NCI-H1417 treated with DMSO at 0.1 percent for 48 hours (cell line): ENCODE results near the gene GNAT1.
"Not testable (repeated sequence)": the region's sequence is repeated elsewhere in the genome, so short reads cannot be mapped to it uniquely, and the experiment has no call there.

Experiments used
- DNase-seq: peaks from one replicate; lab custom pipeline; 2025; lab: John Stamatoyannopoulos, UW

Gene GNAT1

DNA sequence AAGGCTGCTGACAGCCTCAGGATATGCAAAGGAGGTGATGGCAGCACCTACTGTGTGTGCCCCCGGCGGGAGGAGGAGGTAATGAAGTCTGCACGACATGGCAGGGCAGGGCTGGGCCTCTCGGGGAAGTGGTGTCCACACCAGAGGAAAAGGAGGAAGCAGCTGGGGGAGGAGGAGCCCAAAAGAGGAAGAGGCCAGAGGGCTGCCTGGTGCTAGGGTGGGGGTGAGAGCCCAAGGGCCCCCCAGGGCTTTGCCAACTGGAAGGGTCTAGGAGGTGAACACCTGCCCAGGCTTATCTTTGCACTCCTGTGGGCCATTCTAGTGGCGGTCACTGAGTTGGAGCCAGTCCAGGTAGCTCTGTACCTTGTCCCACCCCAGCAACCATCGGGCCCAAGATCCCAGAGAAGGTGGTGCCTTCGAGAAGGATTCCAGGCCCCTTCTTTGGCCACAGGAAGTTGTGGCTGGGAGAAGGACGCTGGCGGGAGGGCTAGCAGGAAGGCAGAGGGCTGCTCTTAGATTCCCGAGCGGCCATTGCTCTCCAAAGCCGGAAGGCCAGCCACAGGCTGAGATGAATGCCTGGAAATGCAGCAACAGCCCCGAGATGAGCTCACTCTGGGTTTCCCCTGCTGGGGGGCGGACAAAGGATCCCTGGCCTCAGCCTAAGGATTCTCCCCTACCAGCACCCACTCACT is 51.6 kb downstream of the GNAT1 start:
- no peak for DNase-seq

DNA sequence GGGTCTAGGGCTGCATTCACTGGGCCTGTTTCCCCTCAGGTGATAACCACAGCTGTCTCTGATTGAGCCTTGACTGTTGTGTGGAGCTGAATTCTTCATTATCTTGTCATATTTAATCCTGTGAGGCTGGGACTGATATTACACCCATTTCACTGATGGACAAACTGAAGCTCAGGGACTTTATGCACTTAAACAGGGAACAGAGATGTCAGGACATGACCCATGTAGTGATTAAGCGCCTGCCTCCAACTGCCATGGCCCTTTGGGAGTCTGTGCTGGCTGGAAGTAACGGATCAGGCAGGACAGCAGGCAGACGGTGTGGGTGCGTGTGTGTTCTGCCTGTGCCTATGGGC is 52.1 kb downstream of the GNAT1 start:
- no peak for DNase-seq

DNA sequence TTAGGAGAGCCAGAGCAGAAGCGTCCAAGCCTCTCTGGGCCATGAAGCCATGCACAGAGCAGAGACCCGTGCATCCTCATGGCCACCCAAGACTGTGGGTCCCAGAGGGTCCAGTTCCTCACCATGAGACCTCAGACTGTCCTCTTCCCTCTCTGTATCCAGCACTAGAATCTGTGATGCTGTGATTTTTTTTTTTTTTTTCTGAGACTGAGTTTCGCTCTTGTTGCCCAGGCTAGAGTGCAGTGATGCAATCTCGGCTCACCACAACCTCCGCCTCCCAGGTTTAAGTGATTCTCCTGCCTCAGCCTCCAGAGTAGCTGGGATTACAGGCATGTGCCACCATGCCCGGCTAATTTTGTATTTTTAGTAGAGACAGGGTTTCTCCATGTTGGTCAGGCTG is 53.4 kb downstream of the GNAT1 start:
- DNase-seq = not testable (repeated sequence)

DNA sequence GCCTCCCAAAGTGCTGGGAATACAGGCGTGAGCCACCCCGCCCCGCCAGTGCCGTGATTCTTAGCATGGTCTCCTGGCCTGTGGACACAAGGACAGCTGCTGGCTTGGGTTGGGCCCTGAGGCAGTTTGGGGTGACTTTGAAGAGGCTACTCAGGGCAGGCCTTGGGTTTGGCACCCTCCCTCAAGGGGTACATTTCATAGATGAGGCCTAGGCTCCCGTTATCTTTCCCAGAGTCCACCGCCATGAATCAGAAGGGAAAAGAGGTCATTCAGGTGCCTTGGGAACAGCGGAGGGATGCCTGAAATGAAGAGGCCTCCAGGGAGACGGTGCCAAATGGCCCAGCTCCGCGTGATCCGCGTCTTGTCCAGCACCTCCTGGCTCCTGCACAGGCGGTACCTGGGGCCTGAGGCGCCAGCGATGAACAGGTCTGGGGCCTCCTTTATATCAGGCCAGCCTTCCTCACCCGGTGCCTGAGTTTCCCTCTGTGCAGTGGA is 53.9 kb downstream of the GNAT1 start:
- DNase-seq = no peak

DNA sequence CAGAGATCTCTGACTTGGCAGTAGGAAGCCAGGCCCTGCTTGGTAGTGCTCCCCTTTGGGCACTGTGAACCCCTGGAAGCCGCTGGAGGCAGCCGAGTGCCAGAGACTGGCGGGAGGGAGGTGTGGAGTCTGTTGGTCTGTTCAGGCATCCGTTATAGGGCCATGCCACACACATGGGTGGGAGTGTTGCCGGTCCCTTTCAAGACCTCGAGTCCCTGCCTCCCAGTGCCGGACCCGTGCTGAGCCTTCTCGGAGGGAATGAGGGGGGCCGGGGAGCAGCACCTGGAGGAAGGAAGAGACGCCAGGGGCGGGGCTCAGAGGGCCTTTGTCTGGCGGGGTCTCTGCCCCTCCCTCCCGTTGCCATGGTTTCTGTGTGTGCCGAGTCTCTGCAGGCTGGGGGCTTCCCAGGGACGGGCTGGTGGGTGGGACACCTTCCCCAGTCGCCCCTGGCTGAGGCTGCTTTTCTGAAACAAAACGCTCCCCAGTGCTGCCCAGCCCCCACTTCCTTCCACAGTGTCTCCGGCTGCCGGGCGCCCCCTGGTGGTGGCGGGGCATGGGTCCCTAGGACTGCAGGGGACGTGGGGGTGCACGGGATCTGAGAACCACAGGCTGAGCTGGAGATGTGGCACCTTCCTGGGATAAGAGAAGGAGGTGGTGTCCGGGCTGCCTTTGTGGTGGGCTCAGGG is 54.6 kb downstream of the GNAT1 start:
- no peak for DNase-seq

DNA sequence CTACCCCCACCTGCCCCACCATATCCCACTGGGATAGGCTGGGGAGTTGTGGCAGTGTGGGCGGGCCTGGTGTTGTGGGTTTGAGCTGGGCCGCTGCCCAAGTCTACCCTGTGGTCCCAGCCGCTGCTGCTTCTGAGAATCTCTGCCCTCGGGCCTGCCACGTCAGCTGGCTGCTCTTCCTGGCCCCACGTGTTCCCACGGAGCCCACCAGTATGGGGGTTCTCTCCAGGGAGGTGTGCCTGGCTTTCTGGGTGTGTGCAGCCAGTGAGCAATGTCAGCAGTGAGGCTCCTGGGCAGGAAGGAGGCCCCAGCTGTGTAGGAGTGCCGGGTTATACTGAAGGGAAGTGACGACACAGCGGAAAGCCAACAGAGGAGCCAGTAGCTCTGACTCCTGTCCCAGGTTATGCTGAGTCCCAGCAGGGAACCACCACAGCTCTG is 55.1 kb downstream of the GNAT1 start:
- DNase-seq = no peak
